Chondrocyte (in vitro differentiated cells): ENCODE results near the gene RAB11FIP3. TPM values are rescaled to one million over a fixed set of nuclear protein-coding genes. Genes with fewer than 3 reads are reported as not detected.

Source experiments
- DNase-seq: peaks from one replicate; pipeline ENCODE4 v3.0.0; 2021; ENCODE audit warnings: mixed read lengths, low spot score
- H3K27ac Mint-ChIP-seq: one replicate; pipeline ENCODE4 v1.8.0; 2021; ENCODE audit warnings: mild to moderate bottlenecking, moderate library complexity, mixed read lengths; ENCODE audit not compliant: unreplicated experiment
- H3K27me3 Mint-ChIP-seq: 2 replicates; pipeline ENCODE4 v1.8.0; 2021; ENCODE audit warnings: low read depth, mixed read lengths
- H3K36me3 Mint-ChIP-seq: 2 replicates; pipeline ENCODE4 v1.8.0; 2021; ENCODE audit warnings: low read depth, mixed read lengths
- H3K4me1 Mint-ChIP-seq: 2 replicates; pipeline ENCODE4 v1.8.0; 2021; ENCODE audit warnings: low read depth, mild to moderate bottlenecking, mixed read lengths
- H3K4me3 Mint-ChIP-seq: one replicate; pipeline ENCODE4 v1.8.0; 2021; ENCODE audit warnings: mild to moderate bottlenecking, moderate library complexity, mixed read lengths; ENCODE audit not compliant: unreplicated experiment
- H3K9me3 Mint-ChIP-seq: 2 replicates; pipeline ENCODE4 v1.8.0; 2021; ENCODE audit warnings: low read depth, mixed read lengths
- total RNA-seq: library from RNA; stranded (reverse); gene quantifications from 3 replicates; pipeline ENCODE4 v1.2.1, GENCODE V29; 2021
- TF ChIP-seq, protein P1 (sequence below): fragments of 200-600 bp; sonication (generic); IDR thresholded peaks from 2 replicates; pipeline ENCODE4 v1.5.0; 2021; ENCODE audit warnings: antibody characterized with exemption, mild to moderate bottlenecking, moderate library complexity

RAB11FIP3 gene
- total RNA-seq, 1 donor from 2014 or later, result 45.1 TPM

DNA sequence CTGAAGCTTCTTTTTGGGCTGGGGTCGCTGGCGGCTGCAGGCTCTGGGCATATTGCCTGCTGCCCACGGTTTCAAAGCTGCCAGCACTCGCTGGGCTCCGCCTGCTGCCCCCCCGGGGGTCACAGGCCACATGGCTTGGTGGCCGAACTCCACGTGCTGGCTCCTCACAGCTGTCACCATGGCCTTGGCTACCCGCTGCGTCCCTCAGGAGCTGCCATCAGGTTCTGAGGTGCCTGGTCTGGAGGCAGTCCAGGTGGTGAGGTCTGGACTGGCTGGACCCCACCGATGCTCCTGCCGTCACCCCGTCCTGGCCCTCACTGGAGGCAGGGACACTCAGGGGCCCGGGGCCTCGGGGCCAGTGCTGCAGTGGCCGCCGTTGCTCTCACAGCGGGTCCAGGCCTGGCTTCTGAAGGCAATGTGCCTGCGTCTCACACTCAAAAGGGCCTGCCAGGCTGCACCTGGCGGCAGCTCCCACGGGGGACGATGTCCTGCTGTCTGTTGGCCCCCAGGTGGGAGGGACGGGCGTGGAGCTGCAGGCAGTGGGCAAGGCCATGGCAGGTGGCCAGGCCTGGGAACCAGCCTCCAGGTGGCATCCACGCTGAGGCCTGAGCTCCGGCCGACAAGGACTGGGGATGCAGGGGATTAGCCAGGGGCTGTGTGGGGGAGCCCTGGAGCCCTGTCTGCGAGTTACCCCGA, 115.3 kb downstream of the RAB11FIP3 start:
- Mint-ChIP-seq H3K36me3 (no peaks in the 10 kb centered on the region), H3K9me3 (no peaks in the 10 kb centered on the region), H3K27ac (no peak overlapping the region), H3K27me3 (no peaks in the 10 kb centered on the region), H3K4me3 (no peak overlapping the region), H3K4me1 (peaks cover 11% of the 10 kb centered on the region)
- no peak for DNase-seq
- TF ChIP-seq, protein P1, sequence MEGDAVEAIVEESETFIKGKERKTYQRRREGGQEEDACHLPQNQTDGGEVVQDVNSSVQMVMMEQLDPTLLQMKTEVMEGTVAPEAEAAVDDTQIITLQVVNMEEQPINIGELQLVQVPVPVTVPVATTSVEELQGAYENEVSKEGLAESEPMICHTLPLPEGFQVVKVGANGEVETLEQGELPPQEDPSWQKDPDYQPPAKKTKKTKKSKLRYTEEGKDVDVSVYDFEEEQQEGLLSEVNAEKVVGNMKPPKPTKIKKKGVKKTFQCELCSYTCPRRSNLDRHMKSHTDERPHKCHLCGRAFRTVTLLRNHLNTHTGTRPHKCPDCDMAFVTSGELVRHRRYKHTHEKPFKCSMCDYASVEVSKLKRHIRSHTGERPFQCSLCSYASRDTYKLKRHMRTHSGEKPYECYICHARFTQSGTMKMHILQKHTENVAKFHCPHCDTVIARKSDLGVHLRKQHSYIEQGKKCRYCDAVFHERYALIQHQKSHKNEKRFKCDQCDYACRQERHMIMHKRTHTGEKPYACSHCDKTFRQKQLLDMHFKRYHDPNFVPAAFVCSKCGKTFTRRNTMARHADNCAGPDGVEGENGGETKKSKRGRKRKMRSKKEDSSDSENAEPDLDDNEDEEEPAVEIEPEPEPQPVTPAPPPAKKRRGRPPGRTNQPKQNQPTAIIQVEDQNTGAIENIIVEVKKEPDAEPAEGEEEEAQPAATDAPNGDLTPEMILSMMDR, result no peak

DNA sequence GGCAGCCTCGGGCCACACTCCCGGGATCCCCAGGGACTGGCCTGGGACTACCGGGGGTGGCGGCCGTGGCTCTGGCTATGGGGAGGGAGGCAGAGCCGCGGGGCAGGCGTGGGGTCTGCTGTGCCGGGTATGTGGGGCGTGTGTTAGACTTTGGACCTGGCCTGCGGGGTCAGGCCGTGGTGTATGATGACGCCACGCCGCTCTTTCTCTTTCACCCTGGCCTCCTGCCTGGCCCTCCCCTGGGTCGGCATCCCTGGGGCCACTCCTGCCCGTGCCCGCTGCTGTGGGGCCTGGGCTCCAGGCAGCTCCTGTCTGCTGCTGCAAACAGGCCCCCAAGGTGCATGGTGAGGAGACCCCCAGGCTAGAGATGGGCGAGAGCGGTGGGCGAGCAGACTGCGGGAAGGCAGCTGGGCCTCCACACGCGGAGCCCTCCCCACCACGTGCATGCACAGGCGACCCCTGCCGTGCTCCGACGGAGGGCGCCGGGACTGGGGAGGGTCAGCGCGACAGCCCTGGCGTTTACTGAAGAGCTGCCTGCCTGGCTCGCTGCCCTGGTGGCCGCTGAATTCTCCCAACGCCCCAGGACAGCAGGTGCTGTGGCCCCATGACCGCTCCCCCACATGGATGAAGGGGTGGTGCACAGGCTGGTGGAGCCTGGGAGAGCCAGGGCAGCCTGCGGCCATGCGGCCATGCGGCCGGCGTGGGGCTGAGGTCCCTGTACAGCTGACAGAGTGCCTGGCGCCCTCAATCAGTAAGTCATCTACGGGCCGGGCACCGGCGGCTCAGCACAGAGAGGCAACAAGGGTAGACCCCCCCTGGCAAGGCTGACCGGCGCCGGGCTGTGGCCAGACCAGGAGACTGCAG, 118.1 kb downstream of the RAB11FIP3 start:
- Mint-ChIP-seq H3K4me1 (peaks cover 11% of the 10 kb centered on the region), H3K9me3 (no peaks in the 10 kb centered on the region), H3K27ac (no peak overlapping the region), H3K27me3 (no peaks in the 10 kb centered on the region), H3K4me3 (no peak overlapping the region), H3K36me3 (no peaks in the 10 kb centered on the region)
- TF ChIP-seq, protein P1, result no peak
- DNase-seq, result no peak

DNA sequence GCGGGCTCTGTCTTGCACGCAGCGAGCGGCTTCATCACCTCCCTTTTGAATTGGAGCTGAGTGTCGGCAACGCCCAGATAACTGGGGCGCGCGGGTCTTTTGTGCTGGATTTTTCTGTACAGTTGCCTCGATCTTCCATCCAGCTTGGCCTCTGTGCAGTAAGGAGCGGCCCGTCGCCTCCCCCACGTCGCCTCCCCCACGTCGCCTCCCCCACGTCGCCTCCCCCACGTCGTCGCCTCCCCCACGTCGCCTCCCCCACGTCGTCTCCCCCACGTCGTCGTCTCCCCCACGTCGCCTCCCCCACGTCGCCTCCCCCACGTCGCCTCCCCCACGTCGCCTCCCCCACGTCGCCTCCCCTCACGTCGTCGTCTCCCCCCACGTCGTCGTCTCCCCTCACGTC, 119.1 kb downstream of the RAB11FIP3 start:
- TF ChIP-seq, protein P1, result no peak
- H3K27me3 Mint-ChIP-seq, result no peaks in the 10 kb centered on the region
- DNase-seq, result no peak
- H3K36me3 Mint-ChIP-seq, result no peaks in the 10 kb centered on the region
- H3K27ac Mint-ChIP-seq, result no peak overlapping the region
- peaks cover 5% of the 10 kb centered on the region for H3K4me1 Mint-ChIP-seq
- no peaks in the 10 kb centered on the region for H3K9me3 Mint-ChIP-seq
- H3K4me3 Mint-ChIP-seq, result no peak overlapping the region

DNA sequence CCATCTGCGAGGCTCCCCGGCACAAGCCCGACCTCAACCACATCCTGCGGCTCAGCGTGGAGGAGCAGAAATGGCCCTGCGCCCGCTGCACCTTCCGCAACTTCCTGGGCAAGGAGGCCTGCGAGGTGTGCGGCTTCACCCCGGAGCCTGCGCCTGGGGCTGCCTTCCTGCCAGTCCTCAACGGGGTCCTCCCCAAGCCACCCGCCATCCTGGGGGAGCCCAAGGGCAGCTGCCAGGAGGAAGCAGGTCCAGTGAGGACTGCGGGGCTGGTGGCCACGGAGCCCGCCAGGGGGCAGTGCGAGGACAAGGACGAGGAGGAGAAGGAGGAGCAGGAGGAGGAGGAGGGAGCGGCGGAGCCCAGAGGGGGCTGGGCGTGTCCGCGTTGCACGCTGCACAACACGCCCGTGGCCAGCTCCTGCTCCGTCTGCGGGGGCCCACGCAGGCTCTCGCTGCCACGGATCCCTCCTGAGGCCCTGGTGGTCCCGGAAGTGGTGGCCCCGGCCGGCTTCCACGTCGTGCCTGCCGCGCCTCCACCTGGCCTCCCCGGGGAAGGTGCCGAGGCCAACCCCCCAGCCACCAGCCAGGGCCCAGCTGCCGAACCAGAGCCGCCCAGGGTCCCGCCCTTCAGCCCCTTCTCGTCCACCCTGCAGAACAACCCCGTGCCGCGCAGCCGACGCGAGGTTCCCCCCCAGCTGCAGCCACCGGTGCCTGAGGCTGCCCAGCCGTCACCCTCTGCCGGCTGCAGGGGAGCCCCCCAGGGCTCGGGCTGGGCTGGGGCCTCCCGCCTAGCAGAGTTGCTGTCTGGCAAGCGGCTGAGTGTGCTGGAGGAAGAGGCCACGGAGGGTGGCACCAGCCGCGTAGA, 121.7 kb downstream of the RAB11FIP3 start:
- Mint-ChIP-seq H3K27ac (no peak overlapping the region), H3K4me3 (no peak overlapping the region), H3K4me1 (no peaks in the 10 kb centered on the region), H3K27me3 (no peaks in the 10 kb centered on the region), H3K9me3 (no peaks in the 10 kb centered on the region), H3K36me3 (no peaks in the 10 kb centered on the region)
- DNase-seq, result no peak
- TF ChIP-seq, protein P1, result peak; percentile 72

DNA sequence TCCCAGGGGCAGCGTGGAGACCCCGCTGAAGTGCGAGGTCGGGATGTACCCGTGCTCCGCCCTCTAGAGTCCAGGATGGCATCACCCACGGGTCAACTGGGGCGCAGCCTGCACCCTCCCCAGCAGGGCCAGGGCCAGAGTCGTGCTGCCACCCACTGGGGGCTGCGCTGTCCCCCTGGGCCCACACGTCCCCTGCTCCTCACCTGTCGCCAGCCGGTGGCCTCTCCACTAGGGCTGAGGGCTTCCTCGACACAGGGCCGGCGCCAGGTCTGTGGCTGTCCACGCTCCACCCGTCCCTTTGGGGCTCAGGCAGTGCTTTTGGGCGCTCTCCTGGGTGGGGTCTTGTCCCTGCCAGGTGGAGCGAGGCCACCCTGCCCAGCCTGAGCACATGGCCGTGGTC, 123.1 kb downstream of the RAB11FIP3 start:
- no peaks in the 10 kb centered on the region for H3K4me1 Mint-ChIP-seq
- TF ChIP-seq, protein P1, result no peak
- H3K27ac Mint-ChIP-seq, result no peak overlapping the region
- H3K36me3 Mint-ChIP-seq, result no peaks in the 10 kb centered on the region
- no peaks in the 10 kb centered on the region for H3K9me3 Mint-ChIP-seq
- DNase-seq, result no peak
- H3K27me3 Mint-ChIP-seq, result no peaks in the 10 kb centered on the region
- no peak overlapping the region for H3K4me3 Mint-ChIP-seq
